ENCODE results near the gene AGT.
"Not testable (repeated sequence)": the region's sequence is repeated elsewhere in the genome, so short reads cannot be mapped to it uniquely, and the experiment has no call there.

The AGT gene

GRCh38 chr1:230684998-230685397 is 28.9 kb downstream of the AGT start:
- no peak for DNase-seq

- no peak for DNase-seq
Measured at GRCh38 chr1:230684146-230684545, 29.8 kb downstream of the AGT start.

- no peak for DNase-seq
Measured at GRCh38 chr1:230682882-230683610, 30.9 kb downstream of the AGT start.

- no peak for DNase-seq
Measured at GRCh38 chr1:230682274-230682673, 31.6 kb downstream of the AGT start.

- DNase-seq: no peak
Measured at GRCh38 chr1:230681599-230681998, 32.3 kb downstream of the AGT start.

- DNase-seq: no peak
Measured at GRCh38 chr1:230680300-230681025, 33.5 kb downstream of the AGT start.

- no peak for DNase-seq
Measured at GRCh38 chr1:230679825-230680224, 34.1 kb downstream of the AGT start.

- DNase-seq: no peak
Measured at GRCh38 chr1:230679192-230679591, 34.7 kb downstream of the AGT start.

GRCh38 chr1:230677200-230677599 is 36.7 kb downstream of the AGT start:
- no peak for DNase-seq

GRCh38 chr1:230674581-230674980 is 39.3 kb downstream of the AGT start:
- DNase-seq: no peak

GRCh38 chr1:230669543-230669942 is 44.4 kb downstream of the AGT start:
- DNase-seq: no peak

- DNase-seq: no peak
Measured at GRCh38 chr1:230668227-230668626, 45.7 kb downstream of the AGT start.

- DNase-seq: no peak
Measured at GRCh38 chr1:230661976-230662375, 51.9 kb downstream of the AGT start.

- no peak for DNase-seq
Measured at GRCh38 chr1:230658691-230659090, 55.2 kb downstream of the AGT start.

GRCh38 chr1:230658103-230658502 is 55.8 kb downstream of the AGT start:
- not testable (repeated sequence) for DNase-seq

- DNase-seq: not testable (repeated sequence)
Measured at GRCh38 chr1:230656719-230657118, 57.2 kb downstream of the AGT start.

Data from CD4-positive, alpha-beta T cell treated with Interleukin-4 for 1 hour (primary cell).